Activated effector memory CD4-positive, alpha-beta T cell treated with anti-CD3 and anti-CD28 coated beads, Interleukin-2, amount 50 U/mL, for 16 hours (primary cell): Measurements from ENCODE around the gene KLHL4.
"Not testable (repeated sequence)": the region's sequence is repeated elsewhere in the genome, so short reads cannot be mapped to it uniquely, and the experiment has no call there.

ENCODE experiments used
- DNase-seq: peaks from one replicate; pipeline ENCODE4 v3.0.0-alpha.2; 2020

Gene KLHL4

GRCh38 chrX:87517571-87518141, at the start of gene KLHL4:
Gene KLHL4 (plus strand): TSS chrX:87517802. CDS start chrX:87517894, 92 bp downstream.
- DNase-seq, result no peak

- no peak for DNase-seq
Measured at GRCh38 chrX:87468941-87469340, 48.7 kb upstream of the KLHL4 start.

- DNase-seq, result no peak
Measured at GRCh38 chrX:87475793-87476192, 41.8 kb upstream of the KLHL4 start.

GRCh38 chrX:87478703-87479102, 38.9 kb upstream of the KLHL4 start:
- DNase-seq, result not testable (repeated sequence)

- no peak for DNase-seq
Measured at GRCh38 chrX:87489071-87489470, 28.5 kb upstream of the KLHL4 start.

GRCh38 chrX:87515836-87516235, 1.8 kb upstream of the KLHL4 start:
- no peak for DNase-seq

- DNase-seq, result no peak
Measured at GRCh38 chrX:87516717-87517121, 883 bp upstream of the KLHL4 start.

- no peak for DNase-seq
Measured at GRCh38 chrX:87518504-87518903, 902 bp downstream of the KLHL4 start.

- no peak for DNase-seq
Measured at GRCh38 chrX:87525771-87526229, 8.2 kb downstream of the KLHL4 start.

- no peak for DNase-seq
Measured at GRCh38 chrX:87526281-87526680, 8.7 kb downstream of the KLHL4 start.

GRCh38 chrX:87528487-87528886, 10.9 kb downstream of the KLHL4 start:
- DNase-seq, result no peak

- DNase-seq, result no peak
Measured at GRCh38 chrX:87571964-87572363, 54.4 kb downstream of the KLHL4 start.

GRCh38 chrX:87572901-87573300, 55.3 kb downstream of the KLHL4 start:
- DNase-seq, result no peak

GRCh38 chrX:87578978-87579377, 61.4 kb downstream of the KLHL4 start:
- no peak for DNase-seq

- DNase-seq, result no peak
Measured at GRCh38 chrX:87580862-87581261, 63.3 kb downstream of the KLHL4 start.

GRCh38 chrX:87582453-87582852, 64.9 kb downstream of the KLHL4 start:
- DNase-seq, result no peak

- no peak for DNase-seq
Measured at GRCh38 chrX:87583679-87584078, 66.1 kb downstream of the KLHL4 start.

- no peak for DNase-seq
Measured at GRCh38 chrX:87616371-87616770, 98.8 kb downstream of the KLHL4 start.

GRCh38 chrX:87621697-87622096, 104.1 kb downstream of the KLHL4 start:
- DNase-seq, result no peak

GRCh38 chrX:87626996-87627395, 109.4 kb downstream of the KLHL4 start:
- no peak for DNase-seq

GRCh38 chrX:87634361-87634760, 116.8 kb downstream of the KLHL4 start:
- DNase-seq, result no peak

GRCh38 chrX:87636533-87636932, 118.9 kb downstream of the KLHL4 start:
- DNase-seq, result no peak

- not testable (repeated sequence) for DNase-seq
Measured at GRCh38 chrX:87641439-87641838, 123.8 kb downstream of the KLHL4 start.

GRCh38 chrX:87661761-87662160, 144.2 kb downstream of the KLHL4 start:
- DNase-seq, result no peak

GRCh38 chrX:87663421-87663820, 145.8 kb downstream of the KLHL4 start:
- DNase-seq, result no peak
